Fibroblast of skin of scalp (primary cell): Measurements from ENCODE around the gene MRGPRF.

Source experiments
- DNase-seq: peaks from one replicate; pipeline ENCODE4 v3.0.0-alpha.2; 2013

Gene MRGPRF

DNA sequence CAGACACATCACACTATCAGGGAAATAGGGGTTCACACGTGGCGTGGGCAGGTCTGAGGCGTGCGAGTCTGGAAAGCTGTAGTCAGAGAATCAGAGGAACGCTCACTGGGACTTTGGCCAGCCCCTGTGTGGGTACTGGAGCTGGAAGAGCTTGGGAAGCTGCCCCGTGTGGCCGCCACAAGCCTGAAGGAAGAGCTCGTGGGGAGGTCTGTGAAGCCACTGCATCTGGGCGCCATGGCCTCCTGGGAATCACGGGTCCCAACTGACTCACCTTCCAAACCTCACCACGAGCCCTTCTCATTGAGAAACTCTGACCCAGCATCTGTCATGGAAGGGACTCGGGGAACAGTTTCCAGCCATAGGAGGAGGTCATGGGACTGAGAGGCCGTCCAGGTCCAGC, 5.9 kb upstream of the MRGPRF start:
- DNase-seq = peak; percentile 73

DNA sequence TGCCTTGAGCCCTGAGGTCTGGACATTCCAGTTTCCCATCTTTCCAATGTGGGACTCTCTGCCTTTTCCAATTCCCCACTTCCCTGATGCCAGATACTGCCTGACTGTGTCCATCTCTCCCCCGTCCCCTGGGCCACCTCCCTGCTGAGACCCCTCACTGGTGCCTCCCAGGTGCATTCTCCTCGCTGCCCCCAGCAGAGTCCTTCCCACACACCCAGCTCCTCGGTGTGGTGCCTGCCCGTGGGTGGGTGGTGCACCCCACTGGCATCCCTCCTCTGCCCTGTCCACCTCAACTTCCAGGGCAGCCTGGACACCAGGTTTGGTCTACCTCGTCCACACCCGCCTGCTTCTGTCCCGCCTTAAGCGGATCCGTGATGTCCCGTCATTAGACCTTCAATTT, 4.9 kb upstream of the MRGPRF start:
- no peak for DNase-seq

DNA sequence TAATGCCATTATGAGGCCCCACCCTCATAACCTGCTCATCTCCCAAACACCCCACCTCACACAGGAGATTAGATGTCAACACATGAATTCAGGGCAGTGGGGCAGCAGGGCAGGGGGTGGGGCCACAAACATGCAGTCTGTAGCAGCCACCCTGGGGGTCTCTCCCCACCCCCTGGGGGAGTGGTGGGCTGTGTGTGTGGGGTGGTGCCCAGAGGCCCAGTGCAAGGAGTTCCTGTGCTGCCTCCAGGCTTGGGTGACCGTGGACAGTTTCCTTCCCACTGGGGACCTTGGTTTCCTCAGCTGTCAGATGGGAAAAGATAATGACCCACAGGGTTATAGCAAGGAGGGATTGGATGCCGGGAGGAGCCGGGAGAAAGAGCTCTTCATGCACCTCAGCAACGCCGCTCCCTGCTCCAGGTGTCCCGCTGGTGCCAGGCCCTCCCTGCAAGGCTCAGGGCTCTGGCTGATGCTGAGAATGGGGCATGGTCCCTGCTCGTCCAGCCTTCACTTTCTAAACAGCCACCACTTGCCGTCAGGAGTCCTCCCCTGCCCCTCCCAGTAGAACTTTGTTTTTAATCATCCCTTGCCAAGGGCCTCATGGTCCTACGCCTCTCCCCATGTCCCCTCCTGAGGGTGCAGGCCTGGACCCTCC, 2.0 kb upstream of the MRGPRF start:
- DNase-seq = no peak

DNA sequence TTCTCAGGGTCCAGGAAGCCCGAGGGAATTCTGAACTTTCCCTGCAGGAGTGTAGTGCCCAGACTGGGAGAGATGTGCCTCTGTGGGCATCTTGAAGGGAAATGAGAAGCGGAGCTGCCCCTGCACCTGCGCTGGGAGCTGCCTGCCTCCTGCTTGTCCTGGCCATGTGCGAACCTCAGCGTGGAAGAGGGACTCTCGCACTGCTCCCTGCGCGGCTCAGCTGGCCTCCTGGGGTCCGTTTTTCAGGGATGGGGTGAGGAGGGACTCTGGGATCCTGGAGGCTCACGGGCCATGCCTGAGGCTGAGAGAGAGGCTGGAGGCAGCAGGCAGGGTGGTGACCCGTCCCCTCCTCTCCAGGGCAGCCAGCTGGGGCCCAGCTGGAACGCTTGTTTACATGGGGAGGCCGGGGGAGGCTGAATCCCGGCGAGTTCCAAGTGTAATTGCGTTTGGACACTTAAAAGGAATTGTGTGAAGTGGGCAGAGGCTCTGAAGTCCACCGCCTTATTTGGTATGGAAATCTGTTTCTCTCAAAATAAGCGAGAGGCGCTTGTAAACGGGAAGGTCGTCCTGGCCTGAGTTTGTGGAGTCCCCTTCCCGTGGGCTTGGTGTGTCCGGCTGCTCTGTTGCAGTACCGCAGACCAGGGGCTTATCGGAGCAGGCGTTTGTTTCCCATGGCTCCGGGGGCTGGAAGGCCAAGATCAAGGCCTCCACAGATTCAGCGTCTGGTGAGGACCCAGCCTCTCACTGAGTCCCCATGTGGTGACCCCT, 1.2 kb upstream of the MRGPRF start:
- DNase-seq = peak; percentile 49

DNA sequence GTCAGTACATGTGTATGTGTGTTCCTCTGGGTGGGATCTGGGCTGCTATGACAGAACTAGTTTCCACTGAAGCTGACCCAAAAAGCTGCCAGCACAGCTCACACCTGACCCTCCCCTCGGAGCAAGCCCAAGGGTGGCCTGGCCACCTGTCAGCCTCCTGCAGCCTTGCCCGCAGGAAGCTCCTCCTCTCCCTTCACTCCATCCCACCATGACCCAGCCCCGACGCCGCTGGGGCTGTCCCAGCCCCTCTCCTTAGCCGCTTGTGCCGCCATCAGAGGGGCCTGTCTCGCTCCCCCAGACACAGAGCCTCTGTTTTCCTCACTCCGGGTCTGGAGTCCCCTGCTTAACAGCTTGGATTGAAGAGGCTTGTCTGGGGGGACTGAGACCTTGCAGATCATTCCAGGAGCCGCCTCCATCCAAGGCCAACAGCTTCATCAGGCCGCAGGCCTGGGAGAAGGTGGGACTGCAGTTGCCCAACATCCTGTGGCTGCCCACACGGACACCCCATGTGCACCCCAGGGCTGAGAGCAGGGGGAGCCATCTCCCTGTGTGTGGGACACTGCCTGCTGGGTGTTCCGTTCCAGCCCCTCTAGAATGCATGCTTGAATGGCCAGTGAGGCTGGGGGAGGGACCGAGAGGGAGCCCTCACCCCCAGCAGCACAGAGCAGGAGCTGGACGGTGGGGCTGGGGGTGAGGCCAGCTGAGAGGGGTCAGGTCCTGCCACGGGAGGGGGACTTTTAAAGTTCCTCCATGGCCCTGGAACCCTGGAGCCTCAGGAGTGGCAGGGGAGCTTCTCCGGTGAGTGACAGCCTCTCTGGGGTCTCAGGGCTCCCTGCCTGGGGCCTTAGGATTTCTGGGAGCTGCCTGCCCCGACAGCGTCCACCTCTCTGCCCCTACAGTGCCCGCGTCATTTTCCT, 696 bp downstream of the MRGPRF start:
- DNase-seq = no peak

DNA sequence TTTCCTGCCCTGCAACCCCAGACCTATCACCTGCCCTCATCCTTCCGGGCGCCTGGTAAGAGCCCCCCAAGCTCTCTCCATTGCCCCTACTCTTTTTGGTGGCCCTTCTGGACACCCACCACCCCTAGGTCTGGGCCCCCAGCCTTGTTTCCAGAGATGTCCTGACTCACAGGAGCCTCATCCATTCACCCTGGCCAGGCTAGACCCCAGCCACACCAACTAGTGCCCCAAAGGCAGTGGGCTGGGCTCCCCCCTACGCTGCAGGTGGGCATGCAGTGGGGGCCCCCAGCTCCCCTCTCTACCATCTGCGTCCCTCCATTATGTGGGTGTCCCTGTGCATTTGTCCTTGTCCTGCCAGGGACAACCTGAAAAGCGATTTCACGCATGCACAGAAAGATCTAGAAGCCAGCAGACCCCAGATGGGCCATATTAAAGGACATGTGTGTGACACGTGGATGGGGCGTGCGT, 1.4 kb downstream of the MRGPRF start:
- no peak for DNase-seq

DNA sequence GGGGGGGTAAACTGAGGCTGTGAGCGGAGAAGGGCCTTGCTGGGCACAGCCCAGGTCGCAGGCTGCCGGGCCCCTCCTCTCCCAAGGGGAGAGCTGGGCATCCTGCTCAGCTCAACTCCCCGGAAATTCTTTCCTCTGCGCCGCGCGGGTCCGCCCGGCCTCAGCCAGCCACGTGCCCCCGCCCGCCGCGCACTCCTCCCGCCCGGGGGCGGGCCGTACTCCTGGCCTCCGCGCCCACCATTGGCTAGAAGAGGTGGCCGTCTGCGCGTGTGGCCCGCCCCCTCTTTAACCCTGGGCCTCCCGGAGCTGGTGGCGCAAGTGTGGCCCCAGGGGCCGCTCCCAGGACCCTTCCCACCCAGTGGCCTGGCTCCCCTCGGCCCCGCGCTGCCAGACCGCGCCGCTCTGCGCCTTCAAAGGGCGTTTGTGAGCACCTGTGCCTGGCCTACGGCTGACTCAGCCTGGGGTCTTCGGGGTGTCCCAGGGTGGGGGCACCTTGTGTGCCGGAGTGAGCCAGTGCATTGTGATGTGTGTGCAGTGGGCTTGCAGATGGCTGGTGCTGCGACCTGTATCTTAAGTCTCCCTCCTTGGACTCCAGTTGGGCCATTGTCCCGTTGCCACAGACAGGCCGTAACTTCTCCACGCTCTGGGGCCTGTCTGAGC, 2.0 kb downstream of the MRGPRF start:
- DNase-seq = peak; percentile 89

DNA sequence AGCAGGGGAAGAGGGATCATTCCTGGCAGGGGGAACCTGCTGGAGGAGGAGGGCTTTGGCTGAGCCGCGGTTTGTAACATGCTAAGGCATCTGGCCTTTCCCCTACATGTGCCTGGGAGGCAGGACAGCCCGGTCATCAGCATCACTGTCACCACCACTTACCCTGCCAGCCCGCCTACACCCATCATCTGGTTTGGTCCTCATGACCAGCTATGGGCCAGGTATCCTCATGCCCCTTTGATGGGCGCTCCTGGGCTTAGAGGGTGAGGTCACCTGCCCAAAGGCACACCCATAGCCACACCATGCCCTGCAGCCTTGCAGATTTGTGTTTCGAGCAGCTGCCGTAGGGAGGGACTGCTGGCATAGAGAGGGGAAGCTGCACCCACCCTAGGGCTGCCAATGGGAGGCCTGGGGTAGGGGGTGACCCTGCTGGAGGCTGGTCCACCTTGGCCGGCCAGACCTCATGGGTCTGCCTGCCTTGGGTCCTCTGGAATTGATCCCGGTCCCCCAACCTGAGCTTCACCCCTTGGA, 2.6 kb downstream of the MRGPRF start:
- DNase-seq = no peak

DNA sequence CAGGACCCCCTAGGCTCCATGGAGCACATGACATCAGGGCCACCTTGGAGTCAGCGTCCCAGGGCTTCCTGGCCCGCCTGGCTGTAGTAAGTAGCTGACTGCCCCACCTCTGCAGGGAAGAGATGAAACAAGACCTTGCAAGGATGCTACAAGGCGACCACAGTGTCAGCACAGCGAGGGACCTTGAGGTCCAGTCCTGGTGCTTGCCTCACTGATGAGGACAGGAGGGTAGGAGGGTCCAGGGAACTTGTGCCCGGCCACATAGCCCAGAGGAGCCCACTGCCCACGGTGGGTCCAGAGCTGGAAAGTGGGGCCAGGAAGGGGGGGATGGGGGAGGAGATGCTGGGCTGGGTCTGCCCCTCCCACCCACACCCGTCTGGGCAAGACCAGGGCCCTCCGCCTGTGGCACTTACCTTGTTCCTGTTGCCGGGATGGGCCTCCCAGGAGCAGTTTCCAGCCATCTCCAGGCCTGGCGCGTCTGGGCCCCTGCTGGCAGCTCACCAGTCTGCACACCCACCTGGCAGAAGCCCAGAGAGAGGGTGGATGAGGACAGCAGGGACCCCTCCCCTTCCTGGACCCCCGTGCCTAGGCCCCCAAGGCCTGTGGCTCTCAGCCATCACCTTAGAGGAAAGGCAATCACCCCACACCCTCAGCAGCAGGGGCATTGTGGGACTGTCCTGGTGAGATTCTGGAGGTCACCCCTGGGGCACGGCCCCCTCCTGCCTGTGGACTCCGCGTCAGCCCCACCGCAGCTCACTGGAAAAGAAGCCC, 3.4 kb downstream of the MRGPRF start:
- DNase-seq = no peak

DNA sequence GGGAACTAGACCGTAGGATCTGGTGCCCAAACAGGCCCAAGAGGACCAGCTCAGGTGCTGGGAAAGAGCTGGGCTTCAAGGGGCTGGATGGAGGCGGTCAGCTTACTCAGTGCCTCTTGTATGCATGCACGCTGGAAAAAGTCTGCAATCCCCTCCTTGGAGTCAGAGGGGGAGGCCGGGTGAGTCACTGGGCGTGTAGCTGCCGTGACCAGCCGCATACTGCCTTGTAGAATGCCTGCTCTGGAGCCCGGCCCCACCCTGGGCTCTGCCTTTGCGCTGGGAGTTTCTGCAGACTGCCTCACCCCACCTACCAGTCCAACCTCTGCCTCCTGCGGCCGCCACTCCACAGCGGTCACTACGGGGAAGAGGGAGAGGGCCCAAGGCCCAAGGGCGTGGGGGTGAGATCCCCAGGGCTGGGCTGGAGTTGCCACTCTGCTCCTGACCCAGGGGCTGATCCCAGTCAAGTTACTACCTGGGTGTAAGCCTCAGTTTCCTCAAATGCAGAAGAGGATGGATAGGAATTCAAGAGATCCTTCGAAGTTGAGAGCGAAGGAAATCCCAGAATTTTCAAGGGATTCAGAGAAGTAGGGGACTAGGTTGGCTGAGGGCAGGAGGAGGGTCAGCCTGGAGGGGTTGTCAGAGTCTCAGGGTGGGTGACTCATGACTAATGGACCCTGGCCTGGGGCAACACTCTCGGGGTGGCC, 4.2 kb downstream of the MRGPRF start:
- peak; percentile 97 for DNase-seq

DNA sequence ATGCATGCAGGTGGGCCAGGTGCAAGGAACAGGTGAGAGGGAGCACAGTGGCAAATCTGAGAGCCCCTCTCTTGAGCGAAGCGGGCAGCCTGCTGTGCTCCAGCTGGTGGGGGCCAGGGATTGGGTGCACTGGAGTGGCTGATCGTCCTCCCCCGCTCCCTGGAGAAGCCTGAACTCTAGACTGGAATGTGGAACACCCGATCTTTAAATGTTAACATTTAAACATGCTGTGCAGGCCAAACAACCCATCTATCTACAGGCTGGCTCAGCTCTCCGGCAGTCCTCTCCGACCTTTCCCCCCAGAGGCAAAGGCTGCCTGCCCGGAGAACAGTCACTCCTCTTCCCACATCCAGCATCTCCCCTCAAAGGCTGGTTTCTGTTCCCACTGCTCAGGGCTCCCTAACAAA, 5.1 kb downstream of the MRGPRF start:
- DNase-seq = peak; percentile 38

DNA sequence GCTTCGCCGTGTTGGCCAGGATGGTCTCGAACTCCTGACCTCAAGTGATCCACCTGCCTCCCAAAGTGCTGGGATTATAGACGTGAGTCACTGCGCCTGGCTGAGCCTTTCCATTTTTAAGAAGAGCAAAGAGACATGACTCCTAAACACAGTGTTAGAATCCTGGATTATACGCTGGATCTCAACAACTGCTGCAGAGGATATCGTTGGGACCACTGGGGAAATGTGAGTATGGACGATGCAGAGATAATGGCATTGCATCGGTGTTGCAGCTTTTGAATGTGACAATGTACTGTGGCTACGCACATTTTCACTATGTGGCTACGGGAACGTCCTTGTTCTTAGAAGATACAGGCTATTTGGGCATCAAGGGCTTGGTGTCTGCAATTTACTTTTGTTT, 6.2 kb downstream of the MRGPRF start:
- DNase-seq = no peak

DNA sequence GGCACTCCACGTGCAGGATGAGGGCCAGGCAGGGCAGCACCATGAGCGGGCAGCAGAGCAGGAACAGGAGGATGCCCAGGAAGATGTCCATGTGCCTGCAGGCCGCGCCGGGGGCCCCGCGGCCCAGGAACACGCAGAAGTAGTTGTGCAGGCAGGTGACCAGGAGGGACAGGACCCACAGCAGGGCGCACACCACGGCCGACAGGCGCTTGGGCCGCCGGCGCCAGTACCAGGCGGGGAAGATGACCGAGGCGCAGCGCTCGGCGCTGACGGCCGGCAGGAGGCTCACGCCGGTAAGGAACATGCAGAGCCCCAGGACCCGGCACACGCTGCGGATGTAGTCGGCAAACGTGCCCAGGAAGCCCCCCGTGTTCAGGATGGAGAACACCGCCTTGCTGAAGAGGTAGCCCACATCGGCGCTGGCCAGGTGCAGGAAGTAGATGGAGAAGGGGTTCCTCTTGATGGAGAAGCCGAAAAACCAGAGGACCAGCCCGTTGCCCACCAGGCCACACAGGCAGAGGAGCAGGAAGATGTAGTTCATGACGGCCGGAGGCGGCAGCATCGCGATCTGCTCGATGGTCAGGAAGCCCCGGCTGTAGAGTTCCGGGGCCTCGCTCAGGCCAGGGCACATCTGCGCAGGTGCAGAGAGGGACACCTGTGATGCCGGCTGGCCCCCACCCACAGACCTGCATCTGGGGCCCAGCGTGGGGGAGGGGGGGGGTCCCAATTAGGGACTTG, 7.2 kb downstream of the MRGPRF start:
- DNase-seq = no peak

DNA sequence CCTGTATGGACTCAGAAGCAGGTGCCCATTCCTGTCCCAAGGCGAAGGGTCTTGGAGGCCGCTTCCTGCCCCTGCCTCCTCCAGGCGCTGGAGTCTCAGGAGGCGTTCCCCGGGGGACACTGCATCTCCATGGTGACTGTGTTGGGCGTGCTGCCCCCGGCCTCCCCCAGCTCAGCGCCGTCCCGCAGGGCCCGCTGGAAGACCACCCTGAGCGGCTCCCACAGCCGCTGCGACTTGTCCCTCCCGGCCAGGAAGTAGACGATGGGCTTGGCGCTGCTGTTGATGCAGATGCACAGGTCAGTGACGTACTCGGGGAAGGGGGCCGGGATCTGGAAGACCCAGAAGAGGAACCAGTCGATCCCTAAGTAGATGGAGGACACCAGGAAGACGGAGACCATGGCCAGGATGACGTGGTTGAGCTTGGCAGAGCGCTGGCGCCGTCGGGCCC, 7.8 kb downstream of the MRGPRF start:
- DNase-seq = no peak

DNA sequence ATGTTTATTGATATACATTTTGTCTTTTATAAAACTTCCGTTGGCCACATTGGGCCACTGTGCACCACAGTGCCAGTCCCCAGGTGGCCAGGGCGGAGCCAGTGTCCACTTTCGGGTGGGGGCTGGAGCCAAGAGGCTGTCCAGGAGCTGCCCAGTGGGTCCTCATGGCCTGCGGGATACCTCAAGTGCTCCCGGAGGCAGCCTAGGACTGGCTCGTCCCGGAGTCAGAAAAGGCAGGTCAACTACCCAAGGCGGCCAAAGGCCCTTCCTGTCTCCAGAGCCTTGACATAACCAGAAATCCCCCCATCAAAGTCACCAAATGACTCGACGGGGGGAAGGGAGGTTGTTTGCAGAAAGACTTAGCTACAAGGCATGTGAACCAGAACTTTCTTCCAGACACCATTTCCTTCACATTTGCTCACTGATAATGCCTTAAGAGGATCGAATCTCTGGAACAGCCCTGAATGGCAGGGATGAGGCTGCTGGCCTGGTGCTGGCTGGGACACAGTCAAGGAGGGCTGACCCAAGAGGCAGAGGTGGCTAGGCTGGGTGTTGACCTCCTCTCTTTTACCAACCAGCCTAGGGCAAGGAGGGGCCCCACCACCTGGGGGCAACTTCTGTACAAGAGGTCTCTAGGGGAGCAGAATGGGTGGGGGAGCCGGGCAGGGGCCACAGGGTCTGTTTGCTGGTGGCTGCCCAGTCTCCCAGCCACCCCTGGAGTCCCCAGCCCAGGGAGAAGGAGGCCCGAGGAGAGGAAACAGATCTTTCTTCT, 8.4 kb downstream of the MRGPRF start:
- DNase-seq = no peak

DNA sequence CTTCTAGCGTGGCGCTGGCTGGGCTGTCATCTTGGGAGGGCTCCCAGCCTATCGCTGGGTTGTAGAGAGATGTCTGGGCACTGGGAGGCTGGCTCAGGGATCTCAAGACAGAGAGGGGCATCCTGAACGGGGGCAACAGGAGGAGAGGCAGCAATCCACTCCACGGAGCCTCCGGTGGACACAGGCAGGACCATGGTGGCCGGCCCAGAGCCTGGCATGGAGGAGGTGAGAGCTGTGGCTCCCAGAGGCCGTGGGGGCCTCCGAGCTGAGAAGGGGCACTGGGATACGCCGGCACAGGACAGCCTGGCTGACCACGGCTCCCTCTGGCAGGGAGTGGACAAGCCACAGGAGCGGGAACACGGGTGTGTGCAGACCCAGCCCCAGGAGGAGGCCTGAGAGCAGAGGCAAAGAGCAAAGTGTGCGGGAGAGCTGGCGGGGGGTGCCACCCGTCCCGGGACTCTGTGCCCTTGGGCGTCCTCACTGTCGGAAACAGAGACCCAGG, 9.1 kb downstream of the MRGPRF start:
- no peak for DNase-seq

DNA sequence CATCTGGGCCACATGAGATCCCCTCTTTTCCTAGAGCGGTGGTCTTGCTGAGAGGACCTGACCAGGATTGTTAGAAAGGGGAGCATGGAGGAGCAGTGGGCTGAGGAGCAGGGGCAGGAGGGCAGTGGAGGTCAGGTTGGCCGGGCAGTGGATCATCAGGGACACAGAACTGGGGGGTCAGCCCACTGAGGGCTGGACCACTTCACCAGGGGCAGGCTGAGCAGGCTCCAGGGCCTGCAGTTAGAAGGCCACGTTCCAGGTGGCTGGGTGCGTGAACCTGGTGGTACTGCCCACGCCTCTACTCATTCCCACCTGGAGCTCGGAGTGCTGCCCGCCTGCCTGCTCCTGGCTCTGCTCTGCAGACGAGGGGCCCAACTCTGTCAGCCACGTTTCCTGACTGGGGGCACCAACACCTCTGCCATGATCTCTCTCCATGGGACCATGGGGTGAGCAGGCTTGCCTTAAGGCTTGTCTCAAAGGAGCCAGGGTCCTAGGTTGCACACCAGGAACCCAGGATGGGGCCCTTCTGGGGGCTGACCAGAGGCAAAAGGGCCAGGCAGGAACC, 9.7 kb downstream of the MRGPRF start:
- no peak for DNase-seq

DNA sequence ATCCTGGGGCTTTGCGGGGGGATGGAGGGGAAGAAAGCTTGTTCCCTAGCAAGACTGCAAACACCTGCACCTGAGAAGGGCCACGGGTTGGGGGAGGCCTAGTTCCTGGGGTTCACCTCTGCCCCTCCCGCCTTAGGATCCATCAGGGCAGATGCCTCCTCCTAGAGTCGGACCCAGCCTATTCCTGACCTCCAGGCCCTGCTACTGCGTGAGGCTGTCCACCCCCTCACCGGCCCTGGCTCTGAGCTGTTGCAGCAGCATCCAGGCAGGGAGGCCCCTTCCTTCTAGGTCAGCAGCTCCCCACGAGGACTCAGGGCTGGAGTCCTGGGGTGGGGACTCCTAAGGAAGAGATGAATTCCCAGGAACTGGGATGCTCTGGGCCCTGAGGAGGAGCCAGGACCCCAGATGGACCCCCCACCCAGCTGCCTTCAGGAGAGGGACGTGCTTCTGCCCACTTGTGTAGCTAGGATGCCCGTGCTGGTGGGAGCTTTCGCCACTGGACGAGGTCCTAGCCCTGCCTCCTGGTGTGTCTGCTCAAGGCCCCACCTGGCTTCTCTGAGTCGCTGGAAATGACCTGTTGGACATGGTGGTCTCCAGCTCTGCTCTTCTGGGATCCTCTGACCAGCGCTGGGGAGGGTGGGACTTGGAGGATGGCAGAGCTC, 10.3 kb downstream of the MRGPRF start:
- no peak for DNase-seq
